ENCODE results near the gene RGS18.

DNA sequence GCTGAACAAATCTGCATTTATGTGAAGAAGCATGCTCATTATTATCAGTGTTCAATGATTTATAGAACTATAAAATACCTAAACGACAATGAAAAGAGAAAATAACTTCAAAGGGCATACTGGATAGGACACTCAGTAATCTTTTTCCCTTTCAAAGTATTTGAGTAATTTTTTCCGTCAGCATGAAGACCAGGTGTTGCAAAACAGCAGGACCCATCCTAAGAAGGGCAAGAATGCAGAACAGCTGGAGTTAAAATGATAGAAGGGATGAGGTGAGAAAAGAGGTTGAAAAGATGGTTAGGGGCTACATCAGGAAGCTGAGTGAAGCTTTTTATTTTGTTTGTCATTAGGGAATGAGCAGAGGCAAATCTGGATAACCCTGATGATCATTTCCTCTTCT is 7.1 kb upstream of the RGS18 start:
- TF ChIP-seq, protein P1, sequence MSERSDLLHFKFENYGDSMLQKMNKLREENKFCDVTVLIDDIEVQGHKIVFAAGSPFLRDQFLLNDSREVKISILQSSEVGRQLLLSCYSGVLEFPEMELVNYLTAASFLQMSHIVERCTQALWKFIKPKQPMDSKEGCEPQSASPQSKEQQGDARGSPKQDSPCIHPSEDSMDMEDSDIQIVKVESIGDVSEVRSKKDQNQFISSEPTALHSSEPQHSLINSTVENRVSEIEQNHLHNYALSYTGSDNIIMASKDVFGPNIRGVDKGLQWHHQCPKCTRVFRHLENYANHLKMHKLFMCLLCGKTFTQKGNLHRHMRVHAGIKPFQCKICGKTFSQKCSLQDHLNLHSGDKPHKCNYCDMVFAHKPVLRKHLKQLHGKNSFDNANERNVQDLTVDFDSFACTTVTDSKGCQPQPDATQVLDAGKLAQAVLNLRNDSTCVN (CRISPR knock-in tag; IDR thresholded peaks at IDR 0.05): no peak
- TF ChIP-seq, protein P2, sequence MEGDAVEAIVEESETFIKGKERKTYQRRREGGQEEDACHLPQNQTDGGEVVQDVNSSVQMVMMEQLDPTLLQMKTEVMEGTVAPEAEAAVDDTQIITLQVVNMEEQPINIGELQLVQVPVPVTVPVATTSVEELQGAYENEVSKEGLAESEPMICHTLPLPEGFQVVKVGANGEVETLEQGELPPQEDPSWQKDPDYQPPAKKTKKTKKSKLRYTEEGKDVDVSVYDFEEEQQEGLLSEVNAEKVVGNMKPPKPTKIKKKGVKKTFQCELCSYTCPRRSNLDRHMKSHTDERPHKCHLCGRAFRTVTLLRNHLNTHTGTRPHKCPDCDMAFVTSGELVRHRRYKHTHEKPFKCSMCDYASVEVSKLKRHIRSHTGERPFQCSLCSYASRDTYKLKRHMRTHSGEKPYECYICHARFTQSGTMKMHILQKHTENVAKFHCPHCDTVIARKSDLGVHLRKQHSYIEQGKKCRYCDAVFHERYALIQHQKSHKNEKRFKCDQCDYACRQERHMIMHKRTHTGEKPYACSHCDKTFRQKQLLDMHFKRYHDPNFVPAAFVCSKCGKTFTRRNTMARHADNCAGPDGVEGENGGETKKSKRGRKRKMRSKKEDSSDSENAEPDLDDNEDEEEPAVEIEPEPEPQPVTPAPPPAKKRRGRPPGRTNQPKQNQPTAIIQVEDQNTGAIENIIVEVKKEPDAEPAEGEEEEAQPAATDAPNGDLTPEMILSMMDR (IDR thresholded peaks at IDR 0.05 in 2 of 3, conservative IDR thresholded peaks at IDR 0.05 in 1 of 3; ENCODE audit: insufficient read depth in 2 of 3, low read depth in 1 of 3, low read length in 3 of 3): no peak
